ENCODE data around the gene KIFAP3. TPM values are rescaled to one million over a fixed set of nuclear protein-coding genes. Genes with fewer than 3 reads are reported as not detected.
A peak's percentile ranks its signal among the peaks of the same experiment; 100 is the strongest.

The KIFAP3 gene
- total and polyA plus RNA-seq, 2 of the 8 experiments (the other 6 are each of a cell fraction or from before 2014, with no cell fraction given): 1.3 to 3.2 TPM

GRCh38 chr1:169943963-169944526 lies 130.4 kb downstream of the KIFAP3 start:
- H2BK15ac ChIP-seq (ENCODE audit: low read length): no peak overlapping the region
- FAIRE-seq (no peak), DNase-seq (ENCODE audit: low read depth in 1 of 2, low spot score in 2 of 2) (no peak)
- H3K4ac ChIP-seq (replicated peaks; ENCODE audit: insufficient read length, low read depth, low read length): no peak overlapping the region
- no peak overlapping the region for H3K23ac ChIP-seq (ENCODE audit: insufficient read length)
- no peaks in the 10 kb centered on the region for H3K36me3 ChIP-seq (ENCODE audit: control insufficient read depth in 2 of 4, insufficient read depth in 4 of 4, low read length in 3 of 4)
- no peak overlapping the region for H3K56ac ChIP-seq (replicated peaks; ENCODE audit: insufficient read length, low read depth, low read length)
- H3K27me3 ChIP-seq (replicated peaks in 1 of 4; ENCODE audit: control insufficient read depth in 3 of 4, extremely low read depth in 1 of 4, insufficient read depth in 3 of 4, low read length in 3 of 4): no peaks in the 10 kb centered on the region
- 0 out of 2 replicates have a peak overlapping the region, but pooled peaks have one; percentile 51 for H2AFZ ChIP-seq (ENCODE audit: low read length)
- no peak overlapping the region for H2BK120ac ChIP-seq (replicated peaks; ENCODE audit: low read depth, low read length)
- H3K4me2 ChIP-seq (ENCODE audit: insufficient read depth in 1 of 2, low read depth in 2 of 2, low read length in 2 of 2): no peak overlapping the region
- CTCF ChIA-PET (ENCODE audit: partially characterized antibody): interaction anchor here (0.9 to 1.9 kb wide), 2 partner anchors 15 to 923 kb away, joined by 3 to 11 read pairs; no protein-coding TSS in a partner anchor
- no peak overlapping the region for H4K5ac ChIP-seq (ENCODE audit: insufficient read length, low read depth, low read length)
- no peak overlapping the region for H3K27ac ChIP-seq (ENCODE audit: low read depth, low read length)
- H3K23me2 ChIP-seq (ENCODE audit: low read depth, low read length): no peaks in the 10 kb centered on the region
- no peak overlapping the region for H3K14ac ChIP-seq (ENCODE audit: insufficient read length)
- no peaks in the 10 kb centered on the region for H4K20me1 ChIP-seq (replicated peaks in 1 of 2; ENCODE audit: control insufficient read depth in 1 of 2, insufficient read depth in 2 of 2, low read length in 2 of 2)
- H4K91ac ChIP-seq (replicated peaks; ENCODE audit: insufficient read length, low read length): no peak overlapping the region
- WGBS, 2 experiments (ENCODE audit: extremely low coverage in 1 of 2, insufficient coverage in 1 of 2, insufficient read length in 1 of 2, insufficient replicate concordance in 2 of 2, low coverage in 1 of 2, low lambda C conversion rate in 2 of 2, missing lambda C conversion rate in 1 of 2): 95% methylated on average over 17 of the region's 17 CpGs; no CpG with 5 or more reads in 1 of the 2 experiments
- no peak overlapping the region for H3K18ac ChIP-seq (ENCODE audit: extremely low read depth, low read length)
- POLR2A ChIA-PET (ENCODE audit: partially characterized antibody): interaction anchor here (1.4 kb wide), 1 partner anchor 49 kb away, joined by 4 read pairs; no protein-coding TSS in a partner anchor
- H2BK12ac ChIP-seq (ENCODE audit: low read depth, low read length): no peak overlapping the region
- H2BK20ac ChIP-seq (ENCODE audit: low read length): no peak overlapping the region
- no peak overlapping the region for H4K8ac ChIP-seq (ENCODE audit: extremely low read depth, insufficient read depth, low read length)
- H2BK5ac ChIP-seq (ENCODE audit: low read depth, low read length): no peak overlapping the region
- H3K9ac ChIP-seq (replicated peaks in 1 of 4; ENCODE audit: extremely low read depth in 1 of 4, low read depth in 3 of 4, low read length in 3 of 4): no peak overlapping the region
- no peaks in the 10 kb centered on the region for H3K79me1 ChIP-seq (ENCODE audit: low read depth, low read length)
- H2AK5ac ChIP-seq (ENCODE audit: low read depth, low read length): no peak overlapping the region
- H3K4me3 ChIP-seq (ENCODE audit: extremely low read depth in 1 of 4, insufficient read depth in 2 of 4, low read depth in 3 of 4, low read length in 4 of 4): no peak overlapping the region
- H3K9me3 ChIP-seq (ENCODE audit: insufficient read depth in 2 of 2, low read depth in 1 of 2, low read length in 1 of 2): no peaks in the 10 kb centered on the region
- H3K4me1 ChIP-seq (replicated peaks in 1 of 4; ENCODE audit: control insufficient read depth in 3 of 4, insufficient read depth in 4 of 4, low read length in 3 of 4): no peaks in the 10 kb centered on the region
- no peaks in the 10 kb centered on the region for H3K79me2 ChIP-seq (ENCODE audit: control insufficient read depth in 1 of 2, insufficient read depth in 2 of 2, low read length in 2 of 2)
- no peak for TF ChIP-seq TEAD4 (IDR thresholded peaks at IDR 0.05; ENCODE audit: low read depth, low read length)
- no peak for TF ChIP-seq SRF (IDR thresholded peaks at IDR 0.05; ENCODE audit: low read depth, low read length)
- TF ChIP-seq JUN (IDR thresholded peaks at IDR 0.05; ENCODE audit: low read depth, low read length): no peak
- no peak for TF ChIP-seq PHF8 (conservative IDR thresholded peaks at IDR 0.05; ENCODE audit: low read depth, low read length)

Data from H1 (cell line).